Measurements from ENCODE around the gene SLC1A2. TPM values are rescaled to one million over a fixed set of nuclear protein-coding genes. Genes with fewer than 3 reads are reported as not detected.

SLC1A2 gene
- total and polyA plus RNA-seq, 2 of the 4 experiments (the other 2 are of a cell fraction), result 0.15 to 0.54 TPM

DNA sequence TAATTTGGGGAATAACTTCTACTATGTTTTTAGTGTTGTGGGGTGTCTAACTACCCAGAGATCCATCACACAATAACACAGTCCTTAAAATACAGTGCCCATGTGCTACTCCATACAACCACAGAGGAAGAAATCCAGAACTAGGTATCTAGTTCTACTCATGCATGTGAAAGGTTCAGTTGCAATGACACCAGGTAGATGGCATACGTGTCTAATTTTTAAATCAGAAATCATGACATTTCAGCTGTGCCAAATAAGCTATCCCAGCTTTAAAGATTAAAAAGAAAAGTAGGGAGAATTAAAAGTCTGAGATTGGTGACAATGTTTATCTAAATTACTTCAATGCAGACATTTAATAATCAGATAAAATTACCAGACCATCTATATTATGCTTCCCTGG is 158.2 kb downstream of the SLC1A2 start:
- peak overlapping the region; percentile 40; the same call in 1 of the 2 replicates for H2BK20ac ChIP-seq (ENCODE audit: low read depth, low read length)
- intact Hi-C loops (cut with micrococcal nuclease), result no loop called here
- no peak overlapping the region for H2BK120ac ChIP-seq (ENCODE audit: low read depth, low read length)
- no peak overlapping the region for H3K9ac ChIP-seq (ENCODE audit: low read depth, low read length)
- no peak overlapping the region for H4K8ac ChIP-seq (ENCODE audit: low read depth in 2 of 2, low read length in 2 of 2)
- H2BK15ac ChIP-seq (ENCODE audit: low read depth, low read length), result 0 out of 3 replicates have a peak overlapping the region, but pooled peaks have one; percentile 24
- no peak overlapping the region for H3K4me3 ChIP-seq (ENCODE audit: insufficient read depth, low read depth, low read length)
- no peak overlapping the region for H3K27ac ChIP-seq (ENCODE audit: insufficient read depth, low read length)
- TF ChIP-seq RAD21 (IDR thresholded peaks at IDR 0.05; ENCODE audit: low read length) (no peak), MAZ (IDR thresholded peaks at IDR 0.05; ENCODE audit: borderline replicate concordance, low read depth, low read length) (no peak), FOS (IDR thresholded peaks at IDR 0.05; ENCODE audit: low read depth, low read length) (no peak), MXI1 (IDR thresholded peaks at IDR 0.05; ENCODE audit: borderline replicate concordance, low read depth, low read length) (no peak), NFE2L2 (IDR thresholded peaks at IDR 0.05; ENCODE audit: low read depth, low read length) (no peak), MAFK (IDR thresholded peaks at IDR 0.05; ENCODE audit: low read depth, low read length) (no peak), SMC3 (IDR thresholded peaks at IDR 0.05; ENCODE audit: low read depth, low read length) (no peak), CEBPB (IDR thresholded peaks at IDR 0.05; ENCODE audit: low read depth, low read length) (no peak), POLR2A (IDR thresholded peaks at IDR 0.05; ENCODE audit: low read depth, low read length) (no peak), RCOR1 (IDR thresholded peaks at IDR 0.05; ENCODE audit: insufficient replicate concordance, low read length) (no peak), RFX5 (IDR thresholded peaks at IDR 0.05; ENCODE audit: low read depth, low read length) (no peak), CHD1 (IDR thresholded peaks at IDR 0.05; ENCODE audit: low read depth, low read length) (no peak), BHLHE40 (IDR thresholded peaks at IDR 0.05; ENCODE audit: low read depth, low read length) (no peak)
- TF ChIP-seq, protein P1, sequence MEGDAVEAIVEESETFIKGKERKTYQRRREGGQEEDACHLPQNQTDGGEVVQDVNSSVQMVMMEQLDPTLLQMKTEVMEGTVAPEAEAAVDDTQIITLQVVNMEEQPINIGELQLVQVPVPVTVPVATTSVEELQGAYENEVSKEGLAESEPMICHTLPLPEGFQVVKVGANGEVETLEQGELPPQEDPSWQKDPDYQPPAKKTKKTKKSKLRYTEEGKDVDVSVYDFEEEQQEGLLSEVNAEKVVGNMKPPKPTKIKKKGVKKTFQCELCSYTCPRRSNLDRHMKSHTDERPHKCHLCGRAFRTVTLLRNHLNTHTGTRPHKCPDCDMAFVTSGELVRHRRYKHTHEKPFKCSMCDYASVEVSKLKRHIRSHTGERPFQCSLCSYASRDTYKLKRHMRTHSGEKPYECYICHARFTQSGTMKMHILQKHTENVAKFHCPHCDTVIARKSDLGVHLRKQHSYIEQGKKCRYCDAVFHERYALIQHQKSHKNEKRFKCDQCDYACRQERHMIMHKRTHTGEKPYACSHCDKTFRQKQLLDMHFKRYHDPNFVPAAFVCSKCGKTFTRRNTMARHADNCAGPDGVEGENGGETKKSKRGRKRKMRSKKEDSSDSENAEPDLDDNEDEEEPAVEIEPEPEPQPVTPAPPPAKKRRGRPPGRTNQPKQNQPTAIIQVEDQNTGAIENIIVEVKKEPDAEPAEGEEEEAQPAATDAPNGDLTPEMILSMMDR (conservative IDR thresholded peaks at IDR 0.05; ENCODE audit: low read depth, low read length), result no peak
- TF ChIP-seq, protein P2, sequence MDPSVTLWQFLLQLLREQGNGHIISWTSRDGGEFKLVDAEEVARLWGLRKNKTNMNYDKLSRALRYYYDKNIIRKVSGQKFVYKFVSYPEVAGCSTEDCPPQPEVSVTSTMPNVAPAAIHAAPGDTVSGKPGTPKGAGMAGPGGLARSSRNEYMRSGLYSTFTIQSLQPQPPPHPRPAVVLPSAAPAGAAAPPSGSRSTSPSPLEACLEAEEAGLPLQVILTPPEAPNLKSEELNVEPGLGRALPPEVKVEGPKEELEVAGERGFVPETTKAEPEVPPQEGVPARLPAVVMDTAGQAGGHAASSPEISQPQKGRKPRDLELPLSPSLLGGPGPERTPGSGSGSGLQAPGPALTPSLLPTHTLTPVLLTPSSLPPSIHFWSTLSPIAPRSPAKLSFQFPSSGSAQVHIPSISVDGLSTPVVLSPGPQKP (IDR thresholded peaks at IDR 0.05; ENCODE audit: borderline replicate concordance, low read depth, low read length), result no peak
- TF ChIP-seq, protein P3, sequence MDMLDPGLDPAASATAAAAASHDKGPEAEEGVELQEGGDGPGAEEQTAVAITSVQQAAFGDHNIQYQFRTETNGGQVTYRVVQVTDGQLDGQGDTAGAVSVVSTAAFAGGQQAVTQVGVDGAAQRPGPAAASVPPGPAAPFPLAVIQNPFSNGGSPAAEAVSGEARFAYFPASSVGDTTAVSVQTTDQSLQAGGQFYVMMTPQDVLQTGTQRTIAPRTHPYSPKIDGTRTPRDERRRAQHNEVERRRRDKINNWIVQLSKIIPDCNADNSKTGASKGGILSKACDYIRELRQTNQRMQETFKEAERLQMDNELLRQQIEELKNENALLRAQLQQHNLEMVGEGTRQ (IDR thresholded peaks at IDR 0.05; ENCODE audit: low read depth, low read length), result no peak
- no peaks in the 10 kb centered on the region for H3K79me1 ChIP-seq (ENCODE audit: low read depth in 1 of 2, low read length in 2 of 2)
- no peak overlapping the region for H3K4me2 ChIP-seq (ENCODE audit: low read depth, low read length)
- peaks cover 2% of the 10 kb centered on the region; the same call in 1 of the 2 replicates for H3K9me1 ChIP-seq (ENCODE audit: insufficient read depth, low read length)
- ATAC-seq (ENCODE audit: low read depth) (no peak), DNase-seq (no peak)
- H4K91ac ChIP-seq (ENCODE audit: insufficient read depth, low read depth, low read length), result no peak overlapping the region
- H3K18ac ChIP-seq (ENCODE audit: low read depth, low read length), result peak overlapping the region; percentile 60; the same call in 1 of the 2 replicates
- POLR2A ChIA-PET (ENCODE audit: unreplicated experiment), result no interaction called here
- no peak overlapping the region for H2AK5ac ChIP-seq (ENCODE audit: low read depth, low read length)
- H3K4me1 ChIP-seq (ENCODE audit: control insufficient read depth, insufficient read depth, low read length), result peaks cover 3% of the 10 kb centered on the region
- no peak overlapping the region for H3K14ac ChIP-seq (replicated peaks; ENCODE audit: low read depth, low read length)
- dilution Hi-C loops (cut with HindIII; ENCODE audit: low sequenced_read_pairs, unreplicated experiment), result no loop called here
- no peak overlapping the region for H2AFZ ChIP-seq (replicated peaks; ENCODE audit: low read length, poor library complexity)
- no CpG with 5 or more reads among the region's 1 CpG for WGBS, 2 experiments (ENCODE audit: extremely low coverage in 2 of 2, insufficient read length in 1 of 2)
- no TSS peak for BruUV-seq (replicated peaks)
- no peaks in the 10 kb centered on the region for H3K9me3 ChIP-seq (ENCODE audit: control insufficient read depth, insufficient read depth, low read length)
- in situ Hi-C loops (cut with MboI; ENCODE audit: low sequenced_read_pairs), result no loop called here
- no peak overlapping the region for H4K5ac ChIP-seq (ENCODE audit: low read depth, low read length)
- no peaks in the 10 kb centered on the region for H4K20me1 ChIP-seq (ENCODE audit: insufficient read depth, low read length)
- no peaks in the 10 kb centered on the region; the same call in 1 of the 2 replicates for H3K36me3 ChIP-seq (ENCODE audit: control insufficient read depth, insufficient read depth, low read length)
- no peaks in the 10 kb centered on the region for H3K27me3 ChIP-seq (ENCODE audit: control insufficient read depth, insufficient read depth, low read length)
- CTCF ChIA-PET, result no interaction called here
- no peak overlapping the region for H3K23ac ChIP-seq (ENCODE audit: low read depth, low read length)
- H3K56ac ChIP-seq (ENCODE audit: extremely low read depth, insufficient read depth, low read length), result no peak overlapping the region
- H2AK9ac ChIP-seq (replicated peaks; ENCODE audit: low read depth, low read length, poor library complexity), result no peak overlapping the region
- H3K4ac ChIP-seq (ENCODE audit: low read depth, low read length), result no peak overlapping the region
- no peak overlapping the region for H2BK5ac ChIP-seq (ENCODE audit: low read depth, low read length, poor library complexity, severe bottlenecking)

Data from IMR-90 (cell line).